Gastroesophageal sphincter (tissue), 3 donors: ENCODE results near the gene MYOM1.

Experiments
- POLR2AphosphoS5 ChIP-seq: sonication (generic); formaldehyde crosslinking; IDR thresholded peaks from one replicate; pipeline ENCODE4 v1.6.1; 2017; ENCODE audit warnings: antibody characterized with exemption
- TF ChIP-seq, protein P1 (sequence below), 4 experiments: fragments of 200-600 bp in 2 of 4; fragments of 450-650 bp in 2 of 4; sonication (generic) in 1 of 4; IDR thresholded peaks; one replicate each; pipeline ENCODE4 v1.5.1; 2017 to 2019; ENCODE audit warnings: antibody characterized with exemption in 4 of 4, mild to moderate bottlenecking in 2 of 4, moderate library complexity in 2 of 4

DNA sequence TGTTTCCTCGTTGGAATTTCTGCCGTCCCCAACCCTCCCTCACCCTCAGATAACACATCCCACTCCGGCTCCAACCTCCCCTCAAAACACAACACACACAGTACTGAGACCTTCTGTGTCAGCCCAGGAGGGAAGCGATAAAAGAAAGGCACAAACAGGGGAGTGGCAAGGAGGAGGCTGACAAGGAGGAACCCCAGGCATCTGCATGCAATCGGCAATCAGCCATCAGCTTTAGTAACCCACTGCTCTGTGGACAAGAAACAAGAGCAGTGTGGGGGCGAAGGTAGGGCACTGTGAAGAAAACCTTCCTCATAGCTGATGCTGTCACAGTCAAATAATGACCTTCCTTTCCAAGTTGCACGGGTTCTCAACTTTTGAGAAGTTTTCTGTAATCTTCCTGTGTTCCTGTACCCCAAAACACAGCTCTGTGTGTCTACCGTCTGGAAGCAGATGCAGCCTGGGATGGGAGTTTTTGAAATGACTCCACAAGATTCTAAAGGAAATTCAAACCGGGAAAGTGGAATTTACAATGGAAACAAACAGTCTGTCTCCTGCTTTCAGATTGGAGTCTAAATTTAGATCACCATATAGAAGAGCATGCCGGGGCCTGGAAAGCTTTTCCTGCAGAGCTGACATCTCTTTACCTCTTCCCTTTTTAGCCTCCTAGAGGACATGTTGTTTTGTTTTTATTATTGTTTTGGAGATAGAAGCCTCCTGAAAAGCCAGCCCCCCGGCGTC is 190.4 kb downstream of the MYOM1 start:
- TF ChIP-seq, protein P1, sequence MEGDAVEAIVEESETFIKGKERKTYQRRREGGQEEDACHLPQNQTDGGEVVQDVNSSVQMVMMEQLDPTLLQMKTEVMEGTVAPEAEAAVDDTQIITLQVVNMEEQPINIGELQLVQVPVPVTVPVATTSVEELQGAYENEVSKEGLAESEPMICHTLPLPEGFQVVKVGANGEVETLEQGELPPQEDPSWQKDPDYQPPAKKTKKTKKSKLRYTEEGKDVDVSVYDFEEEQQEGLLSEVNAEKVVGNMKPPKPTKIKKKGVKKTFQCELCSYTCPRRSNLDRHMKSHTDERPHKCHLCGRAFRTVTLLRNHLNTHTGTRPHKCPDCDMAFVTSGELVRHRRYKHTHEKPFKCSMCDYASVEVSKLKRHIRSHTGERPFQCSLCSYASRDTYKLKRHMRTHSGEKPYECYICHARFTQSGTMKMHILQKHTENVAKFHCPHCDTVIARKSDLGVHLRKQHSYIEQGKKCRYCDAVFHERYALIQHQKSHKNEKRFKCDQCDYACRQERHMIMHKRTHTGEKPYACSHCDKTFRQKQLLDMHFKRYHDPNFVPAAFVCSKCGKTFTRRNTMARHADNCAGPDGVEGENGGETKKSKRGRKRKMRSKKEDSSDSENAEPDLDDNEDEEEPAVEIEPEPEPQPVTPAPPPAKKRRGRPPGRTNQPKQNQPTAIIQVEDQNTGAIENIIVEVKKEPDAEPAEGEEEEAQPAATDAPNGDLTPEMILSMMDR (IDR thresholded peaks at IDR 0.05), result no peak
- TF ChIP-seq POLR2AphosphoS5, result no peak
